Fibroblast of upper back skin (primary cell): ENCODE results near the gene TXNL4A.

ENCODE experiments used
- DNase-seq: peaks from one replicate; pipeline ENCODE4 v3.0.0-alpha.2; 2013

Gene TXNL4A

GRCh38 chr18:79962835-79963657 is 25.3 kb downstream of the TXNL4A start:
- DNase-seq, result no peak

GRCh38 chr18:79962311-79962710 is 26.1 kb downstream of the TXNL4A start:
- DNase-seq, result no peak

- DNase-seq, result no peak
Measured at GRCh38 chr18:79961527-79962291, 26.7 kb downstream of the TXNL4A start.

- no peak for DNase-seq
Measured at GRCh38 chr18:79960921-79961526, 27.3 kb downstream of the TXNL4A start.

- peak; percentile 21 for DNase-seq
Measured at GRCh38 chr18:79960161-79960801, 28.1 kb downstream of the TXNL4A start.

GRCh38 chr18:79958981-79959380 is 29.4 kb downstream of the TXNL4A start:
- no peak for DNase-seq

- DNase-seq, result no peak
Measured at GRCh38 chr18:79956276-79956675, 32.1 kb downstream of the TXNL4A start.

GRCh38 chr18:79955302-79956075 is 32.9 kb downstream of the TXNL4A start:
- no peak for DNase-seq

- DNase-seq, result no peak
Measured at GRCh38 chr18:79954791-79955190, 33.6 kb downstream of the TXNL4A start.

- DNase-seq, result no peak
Measured at GRCh38 chr18:79953971-79954651, 34.3 kb downstream of the TXNL4A start.

- DNase-seq, result no peak
Measured at GRCh38 chr18:79952996-79953559, 35.3 kb downstream of the TXNL4A start.

- DNase-seq, result no peak
Measured at GRCh38 chr18:79952456-79952995, 35.8 kb downstream of the TXNL4A start.

- peak; percentile 84 for DNase-seq
Measured at GRCh38 chr18:79951545-79952455, 36.6 kb downstream of the TXNL4A start, which contains the start of gene SLC66A2. SLC66A2 (minus strand) TSS chr18:79951653; CDS start chr18:79950926, 727 bp downstream.

GRCh38 chr18:79950515-79951341 is 37.6 kb downstream of the TXNL4A start:
- DNase-seq, result no peak

GRCh38 chr18:79949697-79950487 is 38.5 kb downstream of the TXNL4A start:
- no peak for DNase-seq

GRCh38 chr18:79948719-79949411 is 39.5 kb downstream of the TXNL4A start:
- DNase-seq, result no peak

GRCh38 chr18:79947881-79948610 is 40.3 kb downstream of the TXNL4A start:
- DNase-seq, result no peak
